Natural killer cell (primary cell): ENCODE measurements around the gene PLCB1. TPM values are rescaled to one million over a fixed set of nuclear protein-coding genes. Genes with fewer than 3 reads are reported as not detected.

Source experiments
- ATAC-seq, 3 donors: fragments of 150-1000 bp in 2 of 3; fragments of 200-7000 bp in 1 of 3; cut with Tn5 transposase; 1 replicate in 1 of 3; 2 replicates in 2 of 3; pipeline ENCODE4 v1.10.0; 2021; ENCODE audit warnings: mild to moderate bottlenecking in 2 of 3, moderate library complexity in 2 of 3
- DNase-seq, 2 donors: peaks; one replicate each; pipeline versions ENCODE4 v3.0.0 to v3.0.0-alpha.2; 2013 to 2021; ENCODE audit warnings: mixed read lengths in 1 of 2
- H3K27ac ChIP-seq: one replicate; pipeline ENCODE4 v1.5.1; 2013; ENCODE audit warnings: mild to moderate bottlenecking, low read length
- H3K27me3 ChIP-seq: one replicate; pipeline ENCODE4 v1.6.1; 2013; ENCODE audit warnings: low read length; ENCODE audit not compliant: control insufficient read depth, insufficient read depth
- H3K36me3 ChIP-seq: one replicate; pipeline ENCODE4 v1.6.1; 2013; ENCODE audit warnings: low read length; ENCODE audit not compliant: control insufficient read depth, insufficient read depth
- H3K4me1 ChIP-seq: one replicate; pipeline ENCODE4 v1.6.1; 2013; ENCODE audit warnings: low read length; ENCODE audit not compliant: control insufficient read depth, insufficient read depth
- H3K4me3 ChIP-seq: one replicate; pipeline ENCODE4 v1.5.1; 2013; ENCODE audit warnings: low read length
- H3K9me3 ChIP-seq: one replicate; pipeline ENCODE4 v1.6.1; 2013; ENCODE audit warnings: low read length; ENCODE audit not compliant: control insufficient read depth, insufficient read depth
- H3K27ac Mint-ChIP-seq, 2 donors: one replicate each; pipeline ENCODE4 v1.8.0; 2022; ENCODE audit warnings: mild to moderate bottlenecking in 2 of 2, mixed read lengths in 2 of 2, moderate library complexity in 1 of 2
- H3K27me3 Mint-ChIP-seq, 2 donors: one replicate each; pipeline ENCODE4 v1.8.0; 2022; ENCODE audit warnings: low read depth in 2 of 2, mixed read lengths in 2 of 2
- H3K36me3 Mint-ChIP-seq: one replicate; pipeline ENCODE4 v1.8.0; 2022; ENCODE audit warnings: mixed read lengths
- H3K4me1 Mint-ChIP-seq, 2 donors: one replicate each; pipeline ENCODE4 v1.8.0; 2022; ENCODE audit warnings: mixed read lengths in 2 of 2
- H3K4me3 Mint-ChIP-seq: one replicate; pipeline ENCODE4 v1.8.0; 2022; ENCODE audit warnings: mild to moderate bottlenecking, moderate library complexity, mixed read lengths
- H3K9me3 Mint-ChIP-seq, 2 donors: one replicate each; pipeline ENCODE4 v1.8.0; 2022; ENCODE audit warnings: mixed read lengths in 2 of 2
- WGBS: methylation state at CpG from one replicate; pipeline ENCODE4 v1.1.7; 2013; ENCODE audit warnings: missing lambda C conversion rate; ENCODE audit not compliant: insufficient coverage; 5-methylcytosine and 5-hydroxymethylcytosine counted together
- intact Hi-C: fragments of 100-400 bp; cut with micrococcal nuclease; formaldehyde crosslinking; loops from one replicate; pipeline ENCODE4 v1.14.2; 2022
- total RNA-seq, 4 donors: library from RNA; stranded (reverse); fragments of 120-200 nt in 1 of 4; gene quantifications; one replicate each; pipeline versions ENCODE4 v1.2.3 to v1.2.4, GENCODE V29; 2013 to 2022
- TF ChIP-seq, protein P1 (sequence below): fragments of 200-600 bp; IDR thresholded peaks from one replicate; pipeline ENCODE4 v1.8.0; 2022; ENCODE audit warnings: antibody characterized with exemption

PLCB1 gene
- total RNA-seq, 3 donors from 2014 or later (not counting 1 experiment from before 2014, with no cell fraction given): 48.7 to 66.2 (median 57.7) TPM

DNA sequence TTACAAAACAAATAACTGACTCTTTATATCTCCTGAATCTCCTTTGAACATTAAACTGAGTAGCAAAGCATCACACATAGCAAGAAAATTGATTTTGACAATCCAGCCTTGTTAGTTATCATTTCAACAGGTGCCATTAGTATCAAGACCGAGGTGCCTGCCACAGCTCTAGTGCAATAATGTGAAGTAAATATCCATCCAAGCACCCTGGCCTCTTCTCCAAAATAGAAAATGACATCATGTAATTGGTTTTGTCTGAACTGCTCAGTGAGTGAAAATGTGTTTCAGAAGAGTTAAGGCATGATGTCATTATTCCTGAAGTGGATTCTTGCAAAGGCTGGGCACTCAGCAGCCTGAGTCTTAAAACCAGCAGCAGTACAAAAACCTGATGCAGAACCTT, 341.4 kb downstream of the PLCB1 start:
- ATAC-seq (no peak), DNase-seq (no peak)
- Mint-ChIP-seq H3K4me1 (peaks cover 25 to 29% of the 10 kb centered on the region in 2 donors), H3K9me3 (no peaks in the 10 kb centered on the region), H3K27ac (no peak overlapping the region), H3K36me3 (no peaks in the 10 kb centered on the region), H3K27me3 (no peaks in the 10 kb centered on the region), H3K4me3 (no peak overlapping the region)
- Histone ChIP-seq H3K4me3 (no peak overlapping the region), H3K9me3 (no peaks in the 10 kb centered on the region), H3K27ac (no peak overlapping the region), H3K4me1 (peaks cover 7% of the 10 kb centered on the region), H3K27me3 (no peaks in the 10 kb centered on the region), H3K36me3 (no peaks in the 10 kb centered on the region)
- 90% methylated on average over 1 of the region's 1 CpG for WGBS
- TF ChIP-seq, protein P1, sequence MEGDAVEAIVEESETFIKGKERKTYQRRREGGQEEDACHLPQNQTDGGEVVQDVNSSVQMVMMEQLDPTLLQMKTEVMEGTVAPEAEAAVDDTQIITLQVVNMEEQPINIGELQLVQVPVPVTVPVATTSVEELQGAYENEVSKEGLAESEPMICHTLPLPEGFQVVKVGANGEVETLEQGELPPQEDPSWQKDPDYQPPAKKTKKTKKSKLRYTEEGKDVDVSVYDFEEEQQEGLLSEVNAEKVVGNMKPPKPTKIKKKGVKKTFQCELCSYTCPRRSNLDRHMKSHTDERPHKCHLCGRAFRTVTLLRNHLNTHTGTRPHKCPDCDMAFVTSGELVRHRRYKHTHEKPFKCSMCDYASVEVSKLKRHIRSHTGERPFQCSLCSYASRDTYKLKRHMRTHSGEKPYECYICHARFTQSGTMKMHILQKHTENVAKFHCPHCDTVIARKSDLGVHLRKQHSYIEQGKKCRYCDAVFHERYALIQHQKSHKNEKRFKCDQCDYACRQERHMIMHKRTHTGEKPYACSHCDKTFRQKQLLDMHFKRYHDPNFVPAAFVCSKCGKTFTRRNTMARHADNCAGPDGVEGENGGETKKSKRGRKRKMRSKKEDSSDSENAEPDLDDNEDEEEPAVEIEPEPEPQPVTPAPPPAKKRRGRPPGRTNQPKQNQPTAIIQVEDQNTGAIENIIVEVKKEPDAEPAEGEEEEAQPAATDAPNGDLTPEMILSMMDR: no peak
- intact Hi-C loops: no loop called here

DNA sequence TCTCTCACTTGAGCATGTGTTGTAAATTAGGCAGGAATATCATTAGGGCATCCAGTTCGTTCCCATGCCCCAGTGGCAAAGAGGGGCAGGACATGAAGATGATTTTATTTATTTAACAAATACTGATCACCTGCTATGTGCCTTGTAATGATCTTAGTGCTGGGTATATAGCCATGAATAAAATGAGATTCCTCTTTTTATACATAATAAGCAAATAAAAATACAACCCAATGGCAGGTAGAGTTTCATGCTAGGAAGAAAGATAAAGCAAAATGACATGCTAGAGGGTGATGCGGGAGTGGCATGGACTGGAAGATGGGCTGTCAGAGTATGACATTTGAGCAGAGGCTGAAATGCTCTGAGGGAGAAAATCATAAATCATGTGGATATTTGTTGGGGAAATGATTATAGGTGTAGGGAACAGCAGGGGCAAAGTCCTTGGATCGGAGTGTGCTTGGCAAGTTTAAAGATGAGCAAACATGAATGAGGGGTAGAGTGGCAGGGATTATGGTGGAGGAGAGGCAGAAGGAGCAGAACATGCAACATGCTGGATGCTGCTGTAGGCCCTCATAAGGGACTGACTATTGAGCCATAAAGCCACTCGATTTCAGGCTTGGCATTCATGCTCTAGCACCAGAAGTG, 342.1 kb downstream of the PLCB1 start:
- Mint-ChIP-seq H3K27me3 (no peaks in the 10 kb centered on the region), H3K4me3 (no peak overlapping the region), H3K27ac (no peak overlapping the region), H3K9me3 (no peaks in the 10 kb centered on the region), H3K4me1 (peaks cover 25 to 29% of the 10 kb centered on the region in 2 donors), H3K36me3 (no peaks in the 10 kb centered on the region)
- WGBS: 89% methylated on average over 4 of the region's 4 CpGs
- Histone ChIP-seq H3K27me3 (no peaks in the 10 kb centered on the region), H3K4me1 (peaks cover 7% of the 10 kb centered on the region), H3K27ac (no peak overlapping the region), H3K9me3 (no peaks in the 10 kb centered on the region), H3K36me3 (no peaks in the 10 kb centered on the region), H3K4me3 (no peak overlapping the region)
- intact Hi-C loops: no loop called here
- ATAC-seq: no peak
- TF ChIP-seq, protein P1: no peak
- no peak for DNase-seq

DNA sequence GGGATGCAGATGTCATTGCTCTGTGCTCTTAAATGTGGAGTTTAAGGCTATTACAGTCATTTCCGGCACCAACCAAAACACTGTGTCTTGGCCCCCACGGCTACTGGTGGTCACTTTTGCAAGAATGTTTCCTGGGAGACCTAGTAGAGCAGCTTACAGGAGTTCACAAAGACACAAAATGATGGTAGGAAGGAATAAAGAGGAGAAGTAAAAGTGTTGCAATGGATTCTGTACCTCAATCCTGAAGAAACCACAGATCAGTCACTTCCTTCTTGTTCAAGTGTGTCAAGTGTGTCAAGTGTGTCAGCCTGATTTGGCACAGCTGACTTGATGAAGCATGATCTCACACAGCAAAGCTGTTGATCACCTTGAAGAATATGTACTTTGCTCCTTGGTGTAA, 344.0 kb downstream of the PLCB1 start:
- H3K9me3 ChIP-seq: no peaks in the 10 kb centered on the region
- H3K27ac ChIP-seq: no peak overlapping the region
- peak in 2 of 3 donors; percentile 34 to 44 for ATAC-seq
- Mint-ChIP-seq H3K9me3 (no peaks in the 10 kb centered on the region), H3K36me3 (no peaks in the 10 kb centered on the region), H3K4me1 (peaks cover 39 to 42% of the 10 kb centered on the region in 2 donors), H3K4me3 (no peak overlapping the region), H3K27me3 (no peaks in the 10 kb centered on the region), H3K27ac (no peak overlapping the region)
- no peak for DNase-seq
- 54% methylated on average over 2 of the region's 2 CpGs for WGBS
- TF ChIP-seq, protein P1: no peak
- peaks cover 7% of the 10 kb centered on the region for H3K4me1 ChIP-seq
- H3K27me3 ChIP-seq: no peaks in the 10 kb centered on the region
- no peaks in the 10 kb centered on the region for H3K36me3 ChIP-seq
- no peak overlapping the region for H3K4me3 ChIP-seq
- intact Hi-C loops: no loop called here

DNA sequence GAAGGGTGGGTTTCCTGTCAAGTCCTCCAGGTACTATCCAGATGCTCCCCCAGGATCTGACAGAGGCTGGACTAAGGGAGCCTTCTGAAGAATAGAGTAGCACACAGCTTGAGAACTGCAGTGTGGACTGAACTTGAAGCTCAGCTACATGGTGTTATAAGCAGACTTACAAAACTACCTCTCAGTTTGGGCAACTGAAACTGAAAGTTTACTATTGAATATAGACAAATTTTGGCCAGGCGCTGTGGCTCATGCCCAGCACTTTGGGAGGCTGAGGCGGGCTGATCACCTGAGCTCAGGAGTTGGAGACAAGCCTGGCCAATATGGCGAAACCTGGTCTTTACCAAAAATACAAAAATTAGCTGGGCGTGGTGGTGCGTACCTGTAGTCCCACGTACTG, 348.5 kb downstream of the PLCB1 start:
- H3K4me1 ChIP-seq: peaks cover 4% of the 10 kb centered on the region
- H3K27ac ChIP-seq: no peak overlapping the region
- H3K27ac Mint-ChIP-seq: no peak overlapping the region
- 95% methylated on average over 6 of the region's 6 CpGs for WGBS
- no peaks in the 10 kb centered on the region for H3K36me3 ChIP-seq
- intact Hi-C loops: no loop called here
- no peaks in the 10 kb centered on the region for H3K9me3 Mint-ChIP-seq
- H3K27me3 ChIP-seq: no peaks in the 10 kb centered on the region
- DNase-seq (no peak), ATAC-seq (peak in 1 of 3 donors; percentile 27)
- H3K4me1 Mint-ChIP-seq: peaks cover 33 to 37% of the 10 kb centered on the region in 2 donors
- H3K9me3 ChIP-seq: no peaks in the 10 kb centered on the region
- H3K4me3 Mint-ChIP-seq: no peak overlapping the region
- no peaks in the 10 kb centered on the region for H3K27me3 Mint-ChIP-seq
- no peaks in the 10 kb centered on the region for H3K36me3 Mint-ChIP-seq
- H3K4me3 ChIP-seq: no peak overlapping the region
- TF ChIP-seq, protein P1: no peak
